Activated CD8-positive, alpha-beta memory T cell treated with anti-CD3 and anti-CD28 coated beads for 36 hours (primary cell): ENCODE results near the gene GRK6. TPM values are rescaled to one million over a fixed set of nuclear protein-coding genes. Genes with fewer than 3 reads are reported as not detected.

Experiments used
- CTCF ChIA-PET: fragments of 350-600 bp; sonication (Branson Sonifier 250); formaldehyde crosslinking; loops from one replicate; lab custom pipeline; 2021; ENCODE audit warnings: antibody characterized with exemption; lab: Charles Lee
- POLR2A ChIA-PET: fragments of 350-600 bp; sonication (Branson Sonifier 250); formaldehyde crosslinking; loops from one replicate; lab custom pipeline; 2021; ENCODE audit warnings: antibody characterized with exemption; lab: Charles Lee
- total RNA-seq, 2 experiments: library from RNA; stranded (reverse); gene quantifications; one replicate each; pipeline ENCODE4 v1.2.3, GENCODE V29; 2021

Gene GRK6
- total RNA-seq, 2 experiments from 2014 or later: 179 to 180 TPM

- CTCF ChIA-PET: interaction anchor here (1.2 to 1.4 kb wide), 2 partner anchors 13 to 17 kb away, joined by 3 to 4 read pairs; no protein-coding TSS in a partner anchor
- POLR2A ChIA-PET: no interaction called here
Measured at GRCh38 chr5:177491429-177491945, 65.0 kb downstream of the GRK6 start.

- ChIA-PET POLR2A (interaction anchor here (1.5 kb wide), 1 partner anchor 16 kb away, joined by 4 read pairs; no protein-coding TSS in a partner anchor), CTCF (interaction anchor here (1.2 to 4.2 kb wide), 4 partner anchors 9 to 88 kb away, joined by 4 to 19 read pairs (median 6); no protein-coding TSS in a partner anchor)
Measured at GRCh38 chr5:177491983-177492746, 65.7 kb downstream of the GRK6 start.

Other genes with a start within 250 kb of the GRK6 start
- 10 to 100 TPM; 33.5 TPM for gene RAB24, start 123.0 kb upstream of the GRK6 start, total RNA-seq
- gene PRELID1, start 122.9 kb upstream of the GRK6 start, total RNA-seq: 100 to 1,000 TPM; 360 to 372 TPM
- 10 to 100 TPM; 11.0 to 11.8 TPM for gene MXD3, start 114.8 kb upstream of the GRK6 start, total RNA-seq
- 100 to 1,000 TPM; 110 to 117 TPM for gene LMAN2, start 75.0 kb upstream of the GRK6 start, total RNA-seq
- 10 to 100 TPM; 42.8 to 43.5 TPM for gene RGS14, start 68.8 kb upstream of the GRK6 start, total RNA-seq
- not detected for gene SLC34A1, start 42.2 kb upstream of the GRK6 start, total RNA-seq
- gene PFN3, start 26.0 kb upstream of the GRK6 start, total RNA-seq: not detected
- gene F12, start 17.1 kb upstream of the GRK6 start, total RNA-seq: 10 to 100 TPM; 12.0 to 12.7 TPM
- gene PRR7, start 20.1 kb downstream of the GRK6 start, total RNA-seq: 10 to 100 TPM; 18.7 to 20.1 TPM
- gene DBN1, start 47.0 kb downstream of the GRK6 start, total RNA-seq: 100 to 1,000 TPM; 102 to 104 TPM
- gene PDLIM7, start 70.9 kb downstream of the GRK6 start, total RNA-seq: 10 to 100 TPM; 50.0 to 51.5 TPM
- 1 to 10 TPM; 9.8 TPM for gene DOK3, start 83.2 kb downstream of the GRK6 start, total RNA-seq
- 100 to 1,000 TPM; 204 to 212 TPM for gene DDX41, start 90.3 kb downstream of the GRK6 start, total RNA-seq
- gene FAM193B, start 127.9 kb downstream of the GRK6 start, total RNA-seq: 10 to 100 TPM; 58.7 to 59.3 TPM
- gene TMED9, start 165.5 kb downstream of the GRK6 start, total RNA-seq: 100 to 1,000 TPM; 136 to 137 TPM
- 10 to 100 TPM; 20.7 to 22.7 TPM for gene B4GALT7, start 173.5 kb downstream of the GRK6 start, total RNA-seq